Cardiac muscle cell (in vitro differentiated cells and primary cell): ENCODE results near the gene RASSF5. TPM values are rescaled to one million over a fixed set of nuclear protein-coding genes. Genes with fewer than 3 reads are reported as not detected.
A peak's percentile ranks its signal among the peaks of the same experiment; 100 is the strongest.

Experiments used
- DNase-seq, 2 donors: peaks; one replicate each; pipeline versions ENCODE4 v3.0.0 to v3.0.0-alpha.2; 2010 to 2017; ENCODE audit warnings: low read depth in 1 of 2, low spot score in 1 of 2
- H3K27ac ChIP-seq: fragments of 200-600 bp; sonication (generic); 2 replicates; pipeline ENCODE4 v1.5.1; 2016
- H3K27me3 ChIP-seq: fragments of 200-600 bp; sonication (generic); 2 replicates; pipeline ENCODE4 v1.6.0; 2016; ENCODE audit warnings: control low read depth
- H3K36me3 ChIP-seq: fragments of 200-600 bp; sonication (generic); 2 replicates; pipeline ENCODE4 v1.5.1; 2016; ENCODE audit warnings: control low read depth
- H3K4me1 ChIP-seq: fragments of 200-600 bp; sonication (generic); 2 replicates; pipeline ENCODE4 v1.8.1; 2017; ENCODE audit warnings: low read depth, mild to moderate bottlenecking, mixed run types
- H3K4me3 ChIP-seq: fragments of 200-600 bp; sonication (generic); 2 replicates; pipeline ENCODE4 v1.5.1; 2016; ENCODE audit warnings: mild to moderate bottlenecking
- H3K9me3 ChIP-seq: fragments of 200-600 bp; sonication (generic); 2 replicates; pipeline ENCODE4 v1.5.1; 2017; ENCODE audit warnings: low read depth, mild to moderate bottlenecking, control low read depth
- polyA plus RNA-seq: library from polyadenylated mRNA; unstranded; fragments of >200 nt; fragmentation: Nextera tagmentation; extraction: Ambion mirVana; gene quantifications from 2 replicates; pipeline ENCODE4 v1.2.1, GENCODE V29; 2016
- total RNA-seq: library from RNA; depleted of rRNA; stranded (reverse); fragments of >200 nt; gene quantifications from 2 replicates; pipeline ENCODE4 v1.2.3, GENCODE V29; 2016
- TF ChIP-seq, protein P1 (sequence below): IDR thresholded peaks from 2 replicates; pipeline ENCODE4 v1.5.1; 2012; ENCODE audit warnings: low read depth, mild to moderate bottlenecking, low read length

Gene RASSF5
- total and polyA plus RNA-seq, 2 experiments from 2014 or later = 40.9 to 50.7 TPM

DNA sequence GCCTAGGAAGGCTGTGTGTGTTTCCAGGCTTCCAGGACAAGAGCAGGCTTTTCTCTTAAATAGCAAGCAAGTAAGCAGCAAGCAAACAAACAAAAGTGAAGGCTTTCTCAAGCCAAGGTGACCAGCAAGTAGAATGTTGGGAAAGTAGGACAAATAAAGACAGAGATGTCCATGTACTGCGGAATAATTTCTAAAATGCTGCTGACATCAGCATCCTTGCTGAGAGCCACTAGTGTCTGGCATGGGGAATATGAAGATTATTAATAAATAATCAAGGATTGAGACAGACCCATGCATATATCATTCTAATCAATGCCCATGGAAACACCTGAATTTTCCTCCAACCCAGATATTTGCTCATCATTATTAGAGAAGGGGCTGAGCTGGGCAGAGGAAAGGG is 121.6 kb downstream of the RASSF5 start:
- TF ChIP-seq, protein P1, sequence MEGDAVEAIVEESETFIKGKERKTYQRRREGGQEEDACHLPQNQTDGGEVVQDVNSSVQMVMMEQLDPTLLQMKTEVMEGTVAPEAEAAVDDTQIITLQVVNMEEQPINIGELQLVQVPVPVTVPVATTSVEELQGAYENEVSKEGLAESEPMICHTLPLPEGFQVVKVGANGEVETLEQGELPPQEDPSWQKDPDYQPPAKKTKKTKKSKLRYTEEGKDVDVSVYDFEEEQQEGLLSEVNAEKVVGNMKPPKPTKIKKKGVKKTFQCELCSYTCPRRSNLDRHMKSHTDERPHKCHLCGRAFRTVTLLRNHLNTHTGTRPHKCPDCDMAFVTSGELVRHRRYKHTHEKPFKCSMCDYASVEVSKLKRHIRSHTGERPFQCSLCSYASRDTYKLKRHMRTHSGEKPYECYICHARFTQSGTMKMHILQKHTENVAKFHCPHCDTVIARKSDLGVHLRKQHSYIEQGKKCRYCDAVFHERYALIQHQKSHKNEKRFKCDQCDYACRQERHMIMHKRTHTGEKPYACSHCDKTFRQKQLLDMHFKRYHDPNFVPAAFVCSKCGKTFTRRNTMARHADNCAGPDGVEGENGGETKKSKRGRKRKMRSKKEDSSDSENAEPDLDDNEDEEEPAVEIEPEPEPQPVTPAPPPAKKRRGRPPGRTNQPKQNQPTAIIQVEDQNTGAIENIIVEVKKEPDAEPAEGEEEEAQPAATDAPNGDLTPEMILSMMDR = no peak
- Histone ChIP-seq H3K27me3 (peaks cover 3% of the 10 kb centered on the region), H3K27ac (no peak overlapping the region), H3K4me1 (peaks cover under 1% of the 10 kb centered on the region), H3K9me3 (no peaks in the 10 kb centered on the region), H3K36me3 (no peaks in the 10 kb centered on the region), H3K4me3 (no peak overlapping the region)
- no peak for DNase-seq

DNA sequence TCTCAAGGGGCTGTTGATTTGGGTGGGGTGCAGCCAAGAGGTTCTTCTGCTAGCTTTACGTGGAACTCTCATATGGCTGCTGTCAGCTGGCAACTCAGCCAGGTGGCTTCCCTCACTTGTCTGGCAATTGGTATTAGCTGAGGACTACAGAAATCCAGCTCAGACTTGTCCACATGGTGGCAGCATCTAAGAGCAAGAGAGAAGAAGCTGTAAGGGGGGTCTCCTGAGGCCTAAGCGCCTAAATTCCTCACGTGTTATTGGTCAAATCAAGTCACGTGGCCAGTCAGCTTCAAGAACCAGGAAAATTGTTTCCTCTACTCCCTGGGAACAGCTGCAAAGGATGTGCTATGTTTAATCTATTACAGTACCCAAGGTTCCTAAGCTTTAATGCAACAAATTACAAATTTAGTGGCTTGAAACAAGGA is 123.8 kb downstream of the RASSF5 start:
- TF ChIP-seq, protein P1 = peak; percentile 70
- H3K27me3 ChIP-seq = peaks cover 3% of the 10 kb centered on the region

DNA sequence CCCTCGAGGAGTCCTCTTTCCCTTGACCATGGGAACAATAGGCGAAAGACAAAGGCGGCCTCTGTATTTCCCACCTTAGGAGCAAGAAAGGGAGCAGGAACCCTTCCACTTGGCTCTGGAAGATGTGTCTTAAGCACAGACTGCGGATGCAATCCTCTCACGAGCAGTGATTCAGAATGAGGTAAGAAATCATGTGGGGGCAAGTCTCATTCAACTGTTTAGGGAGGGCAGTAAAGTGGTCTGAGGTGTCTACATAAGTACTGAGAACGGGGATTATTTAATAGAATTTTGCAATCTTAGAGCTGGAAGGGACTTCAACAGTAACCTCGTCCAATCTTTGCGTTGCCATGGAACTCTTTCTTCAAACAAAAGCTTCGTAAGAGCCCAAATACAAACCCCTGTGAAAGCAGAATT is 126.4 kb downstream of the RASSF5 start:
- peak in 1 of 2 donors; percentile 93 for DNase-seq
- H3K4me1 ChIP-seq = peaks cover 25% of the 10 kb centered on the region
- TF ChIP-seq, protein P1 = no peak
- H3K9me3 ChIP-seq = no peaks in the 10 kb centered on the region
- no peak overlapping the region for H3K27ac ChIP-seq
- no peaks in the 10 kb centered on the region for H3K36me3 ChIP-seq
- H3K4me3 ChIP-seq = no peak overlapping the region
- H3K27me3 ChIP-seq = peaks cover 3% of the 10 kb centered on the region

More for the DNA sequence above, 123.8 kb downstream of the RASSF5 start:
- H3K36me3 ChIP-seq = no peaks in the 10 kb centered on the region
- H3K4me1 ChIP-seq = peaks cover 11% of the 10 kb centered on the region
- H3K9me3 ChIP-seq = no peaks in the 10 kb centered on the region
- H3K4me3 ChIP-seq = no peak overlapping the region
- DNase-seq = peak; percentile 86 to 96
- no peak overlapping the region for H3K27ac ChIP-seq

DNA sequence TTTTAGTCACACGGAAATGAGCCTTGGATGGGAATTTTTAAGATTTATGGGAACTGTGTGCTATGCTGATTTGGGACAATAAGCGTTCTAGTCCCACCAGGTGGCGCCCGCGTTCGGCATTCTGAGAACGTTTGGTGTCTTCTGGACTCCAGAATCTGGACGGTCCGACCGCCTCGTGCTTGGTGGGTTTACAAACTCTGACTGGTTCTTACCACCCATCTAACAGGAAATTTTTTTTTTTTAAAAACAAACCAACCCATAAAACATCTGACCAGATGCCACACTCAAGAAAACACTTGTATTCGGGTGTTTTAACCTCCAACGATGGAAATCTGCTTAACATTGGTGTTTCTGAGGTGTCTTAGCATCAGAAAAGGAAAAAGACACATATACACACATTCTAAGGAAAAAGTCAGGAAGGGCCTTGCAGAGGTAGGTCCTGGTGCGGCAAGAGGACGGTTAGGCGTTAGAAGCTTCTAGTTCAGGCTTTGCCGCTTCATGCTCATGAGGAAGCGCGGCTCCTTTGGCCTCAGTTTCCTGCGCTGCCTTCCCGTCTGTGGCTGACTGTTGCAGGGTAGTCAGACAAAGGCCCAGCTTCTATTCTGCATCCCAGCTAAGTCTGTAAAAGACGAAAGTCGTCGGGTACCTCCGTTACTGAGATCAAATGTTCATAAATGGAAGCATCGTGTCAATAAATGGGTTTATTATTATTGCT is 127.2 kb downstream of the RASSF5 start:
- peak overlapping the region; percentile 79 for H3K27ac ChIP-seq
- H3K4me1 ChIP-seq = peaks cover 25% of the 10 kb centered on the region
- no peaks in the 10 kb centered on the region for H3K9me3 ChIP-seq
- peak overlapping the region; percentile 90 for H3K4me3 ChIP-seq
- no peaks in the 10 kb centered on the region for H3K36me3 ChIP-seq
- DNase-seq = peak; percentile 92 to 97
- peaks cover 1% of the 10 kb centered on the region for H3K27me3 ChIP-seq
- TF ChIP-seq, protein P1 = peak; percentile 83

DNA sequence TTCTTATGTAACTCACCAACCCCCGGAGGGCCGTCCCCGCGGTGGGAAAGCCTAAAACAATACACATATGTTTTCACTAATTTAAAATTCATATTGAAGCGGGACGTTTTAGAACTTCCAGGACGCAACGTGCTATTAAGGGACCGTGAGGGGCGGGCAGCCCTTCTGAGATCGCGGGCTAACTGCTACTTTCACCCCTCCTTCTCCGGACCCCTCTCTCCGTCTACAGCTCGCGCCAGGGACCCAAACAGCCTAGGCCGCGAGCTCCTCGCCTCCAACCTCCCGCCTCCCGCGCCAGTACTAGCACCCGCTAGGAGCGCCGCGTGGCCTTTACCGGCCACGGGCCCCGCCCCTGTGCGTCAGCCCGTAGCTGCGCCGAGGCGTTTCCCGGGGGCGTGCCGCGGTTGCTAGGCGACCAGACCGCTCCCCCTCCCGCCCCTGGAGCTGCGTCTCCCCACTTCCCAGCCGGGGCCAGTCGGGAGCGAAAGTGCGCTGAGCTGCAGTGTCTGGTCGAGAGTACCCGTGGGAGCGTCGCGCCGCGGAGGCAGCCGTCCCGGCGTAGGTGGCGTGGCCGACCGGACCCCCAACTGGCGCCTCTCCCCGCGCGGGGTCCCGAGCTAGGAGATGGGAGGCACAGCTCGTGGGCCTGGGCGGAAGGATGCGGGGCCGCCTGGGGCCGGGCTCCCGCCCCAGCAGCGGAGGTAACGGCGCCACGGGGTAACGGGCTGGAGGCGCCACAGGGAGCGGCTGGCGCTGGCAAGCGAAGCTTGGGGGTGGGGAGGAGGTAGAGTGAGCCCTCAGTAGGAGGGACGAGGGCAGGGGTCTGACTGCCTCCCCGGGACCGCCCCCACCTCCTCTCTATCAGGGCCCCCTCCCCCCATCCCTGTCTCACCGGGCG is 128.0 kb downstream of the RASSF5 start, which contains the start of gene DYRK3:
Gene DYRK3, plus strand, starts transcription at position 457 of the 898 bp plus-strand sequence. Its CDS starts 168 bp downstream, at position 625.
- TF ChIP-seq, protein P1 = no peak
- Histone ChIP-seq H3K9me3 (no peaks in the 10 kb centered on the region), H3K4me3 (peak within 1 kb of the TSS; percentile 90), H3K27me3 (no peaks in the 10 kb centered on the region), H3K36me3 (no peaks in the 10 kb centered on the region), H3K4me1 (peaks cover 25% of the 10 kb centered on the region), H3K27ac (peak within 1 kb of the TSS; percentile 79)
- DNase-seq = peak; percentile 96 to 97
